Measurements from ENCODE around the gene ABI3BP. TPM values are rescaled to one million over a fixed set of nuclear protein-coding genes. Genes with fewer than 3 reads are reported as not detected.

The ABI3BP gene
- total RNA-seq, 2 experiments from 2014 or later, result not detected

- H3K4me1 ChIP-seq (ENCODE audit: insufficient read depth, low read length), result no peaks in the 10 kb centered on the region
- no peaks in the 10 kb centered on the region for H3K4me1 Mint-ChIP-seq (ENCODE audit: low read depth)
- intact Hi-C loops (cut with DNase I, micrococcal nuclease), result no loop called here
- no peaks in the 10 kb centered on the region for H3K9me3 ChIP-seq (ENCODE audit: control insufficient read depth in 1 of 2, insufficient read depth in 1 of 2, low read length in 2 of 2)
- no peak for TF ChIP-seq CTCF (IDR thresholded peaks at IDR 0.05)
- H3K27me3 ChIP-seq (ENCODE audit: control insufficient read depth in 1 of 2, insufficient read depth in 2 of 2, low read length in 2 of 2), result no peaks in the 10 kb centered on the region
- ChIA-PET CTCF (no interaction called here), POLR2A (no interaction called here)
- H3K4me3 Mint-ChIP-seq, result no peak overlapping the region
- no peaks in the 10 kb centered on the region for H3K9me3 Mint-ChIP-seq
- H3K36me3 Mint-ChIP-seq (ENCODE audit: low read depth), result no peaks in the 10 kb centered on the region
- ATAC-seq (ENCODE audit: poor library complexity) (no peak), DNase-seq (no peak)
- no peak overlapping the region for H3K27ac ChIP-seq (ENCODE audit: low read depth in 1 of 2, low read length in 2 of 2)
- no peak overlapping the region for H3K4me3 ChIP-seq (ENCODE audit: low read length)
- H3K27me3 Mint-ChIP-seq, result peaks cover 5% of the 10 kb centered on the region
- no peaks in the 10 kb centered on the region for H3K36me3 ChIP-seq (ENCODE audit: insufficient read depth, low read length)
- H3K27ac Mint-ChIP-seq, result no peak overlapping the region
Measured at GRCh38 chr3:100891827-100892226, 101.4 kb downstream of the ABI3BP start.

GRCh38 chr3:100891033-100891432 is 102.2 kb downstream of the ABI3BP start:
- no peak overlapping the region for H3K4me3 ChIP-seq (ENCODE audit: low read length)
- DNase-seq (no peak), ATAC-seq (ENCODE audit: poor library complexity) (no peak)
- H3K4me1 Mint-ChIP-seq (ENCODE audit: low read depth), result no peaks in the 10 kb centered on the region
- no peaks in the 10 kb centered on the region for H3K9me3 Mint-ChIP-seq
- H3K4me1 ChIP-seq (ENCODE audit: insufficient read depth, low read length), result no peaks in the 10 kb centered on the region
- POLR2A ChIA-PET, result no interaction called here
- no peaks in the 10 kb centered on the region for H3K9me3 ChIP-seq (ENCODE audit: control insufficient read depth in 1 of 2, insufficient read depth in 1 of 2, low read length in 2 of 2)
- H3K27ac Mint-ChIP-seq, result no peak overlapping the region
- TF ChIP-seq CTCF (IDR thresholded peaks at IDR 0.05), result no peak
- H3K36me3 Mint-ChIP-seq (ENCODE audit: low read depth), result no peaks in the 10 kb centered on the region
- no peaks in the 10 kb centered on the region for H3K27me3 ChIP-seq (ENCODE audit: control insufficient read depth in 1 of 2, insufficient read depth in 2 of 2, low read length in 2 of 2)
- H3K27ac ChIP-seq (ENCODE audit: low read depth in 1 of 2, low read length in 2 of 2), result no peak overlapping the region
- no peak overlapping the region for H3K4me3 Mint-ChIP-seq
- H3K27me3 Mint-ChIP-seq, result peaks cover 5% of the 10 kb centered on the region
- H3K36me3 ChIP-seq (ENCODE audit: insufficient read depth, low read length), result no peaks in the 10 kb centered on the region
- intact Hi-C loops (cut with DNase I, micrococcal nuclease), result no loop called here
- CTCF ChIA-PET, result no interaction called here

DNA sequence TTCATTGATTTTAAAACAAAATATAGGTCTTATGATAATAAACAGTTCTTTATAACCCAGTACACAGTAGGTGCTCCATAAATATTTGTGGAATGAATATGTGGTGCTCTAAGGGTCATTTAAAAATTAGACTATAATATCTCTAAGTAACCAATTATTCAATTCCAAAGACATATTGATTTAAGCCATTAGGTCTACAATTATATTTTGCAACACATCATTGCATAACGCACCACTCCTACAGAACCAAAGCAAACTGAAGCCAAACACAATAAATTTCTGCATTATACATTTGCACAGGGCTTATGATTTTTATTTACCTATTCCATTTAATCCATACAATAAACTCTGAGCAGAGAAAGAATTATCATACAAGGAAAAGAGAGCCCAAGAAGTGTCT is 104.3 kb downstream of the ABI3BP start:
- no peaks in the 10 kb centered on the region for H3K9me3 Mint-ChIP-seq
- H3K4me1 Mint-ChIP-seq (ENCODE audit: low read depth), result no peaks in the 10 kb centered on the region
- no peak overlapping the region for H3K27ac ChIP-seq (ENCODE audit: low read depth in 1 of 2, low read length in 2 of 2)
- peaks cover 5% of the 10 kb centered on the region for H3K27me3 Mint-ChIP-seq
- DNase-seq (no peak), ATAC-seq (ENCODE audit: poor library complexity) (no peak)
- ChIA-PET POLR2A (no interaction called here), CTCF (no interaction called here)
- H3K4me3 ChIP-seq (ENCODE audit: low read length), result no peak overlapping the region
- H3K27ac Mint-ChIP-seq, result no peak overlapping the region
- intact Hi-C loops (cut with DNase I, micrococcal nuclease), result no loop called here
- no peaks in the 10 kb centered on the region for H3K27me3 ChIP-seq (ENCODE audit: control insufficient read depth in 1 of 2, insufficient read depth in 2 of 2, low read length in 2 of 2)
- H3K36me3 ChIP-seq (ENCODE audit: insufficient read depth, low read length), result no peaks in the 10 kb centered on the region
- TF ChIP-seq CTCF (IDR thresholded peaks at IDR 0.05), result no peak
- no peaks in the 10 kb centered on the region for H3K9me3 ChIP-seq (ENCODE audit: control insufficient read depth in 1 of 2, insufficient read depth in 1 of 2, low read length in 2 of 2)
- no peak overlapping the region for H3K4me3 Mint-ChIP-seq
- H3K36me3 Mint-ChIP-seq (ENCODE audit: low read depth), result no peaks in the 10 kb centered on the region
- no peaks in the 10 kb centered on the region for H3K4me1 ChIP-seq (ENCODE audit: insufficient read depth, low read length)

Data from CD4-positive, alpha-beta T cell (primary cell).